ENCODE measurements around the gene CFAP97D1.

The CFAP97D1 gene

DNA sequence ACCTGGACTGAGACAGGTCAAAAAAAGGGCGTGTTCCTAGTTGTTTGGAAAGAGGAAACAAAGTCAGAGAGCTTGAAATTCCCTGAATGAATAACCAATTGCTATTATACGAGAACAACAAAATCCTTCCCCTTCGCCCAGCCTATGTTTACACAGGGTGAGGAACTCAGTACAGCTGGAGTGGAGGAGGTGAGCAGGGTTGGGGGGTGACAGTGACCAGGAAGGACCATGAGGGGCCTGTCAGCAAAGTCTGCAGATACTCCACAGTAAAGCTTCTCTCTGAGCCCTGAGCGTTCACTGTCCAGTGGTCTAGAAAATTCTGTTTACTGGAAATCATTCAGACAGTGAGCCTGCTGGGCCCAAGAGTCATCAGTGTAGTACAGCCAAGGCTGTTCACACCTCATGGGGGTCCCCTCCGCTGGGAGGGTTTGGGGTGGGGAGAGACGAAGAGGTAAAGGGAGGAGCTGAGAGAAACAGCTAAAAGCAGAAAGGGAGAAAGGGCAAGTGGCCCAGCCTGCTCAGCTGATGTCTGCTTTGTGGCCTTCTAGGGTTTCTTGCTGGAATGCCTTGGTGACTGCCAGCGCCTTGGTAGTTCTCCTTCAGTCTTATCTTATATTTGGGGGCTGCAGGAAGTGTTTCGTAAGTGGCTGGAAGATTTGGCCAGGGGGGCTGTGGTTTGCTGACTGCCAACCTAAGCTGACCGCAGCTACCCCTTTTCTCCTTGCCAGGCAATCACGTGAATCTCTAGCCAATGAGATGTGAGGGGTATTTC lies 7.2 kb upstream of the CFAP97D1 start:
- TF ChIP-seq SUZ12 (IDR thresholded peaks at IDR 0.05) (no peak), ZNF384 (IDR thresholded peaks at IDR 0.05) (no peak)
- ChIA-PET CTCF (interaction anchor here (1.1 kb wide), 1 partner anchor 79 kb away, joined by 3 read pairs; no protein-coding TSS in a partner anchor), POLR2A (interaction anchor here (1.0 kb wide), 1 partner anchor 75 kb away, joined by 3 read pairs; no protein-coding TSS in a partner anchor)
- no peak for DNase-seq (ENCODE audit: extremely low spot score)

- POLR2A ChIA-PET, result no interaction called here
These were observed 5.7 kb upstream of the CFAP97D1 start for GRCh38 chr17:43774304-43775250.

DNA sequence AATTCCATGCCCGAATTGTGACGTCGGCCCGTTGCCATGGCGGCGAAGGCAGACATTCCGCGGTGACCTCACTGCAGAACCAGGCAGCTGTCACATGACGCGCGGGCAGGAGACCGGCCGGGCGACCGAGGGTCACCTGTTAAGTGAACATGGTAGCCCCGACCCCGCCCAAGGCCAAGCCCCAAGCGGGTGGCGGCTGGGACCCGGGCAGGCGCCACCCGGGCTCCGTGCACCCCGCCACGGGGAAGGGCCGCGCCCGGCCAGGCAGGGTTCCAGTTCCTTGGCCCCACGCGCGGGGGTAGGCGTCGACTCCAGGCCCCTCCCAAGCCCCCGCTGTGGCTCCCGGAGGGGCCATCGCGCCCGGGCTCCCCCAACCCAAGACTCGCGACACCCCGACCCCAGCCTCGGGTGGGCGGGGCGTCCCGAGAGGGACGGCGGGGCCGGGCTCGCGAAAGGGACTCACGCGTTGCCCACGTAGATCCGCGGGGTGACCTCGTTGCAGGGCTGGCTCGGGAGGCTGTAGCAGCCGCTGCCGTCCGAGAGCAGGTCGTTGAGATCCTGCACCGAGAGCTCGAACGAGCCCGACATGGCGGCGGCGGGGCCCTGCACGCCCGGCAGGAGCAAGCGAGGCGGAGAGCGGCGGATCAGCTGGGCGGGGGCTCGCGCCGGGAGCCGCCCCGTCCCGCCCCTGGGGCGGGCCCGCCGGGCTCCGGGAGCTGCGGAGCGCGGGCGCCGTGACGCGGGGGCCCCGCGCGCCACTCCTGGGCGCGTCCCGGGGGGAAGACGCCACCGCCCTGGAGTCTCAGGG lies 1.7 kb upstream of the CFAP97D1 start, which contains the start of gene DUSP3:
DUSP3 (minus strand) TSS at position 641 of the 808 bp plus-strand sequence; CDS start at position 588, 53 bp downstream.
- DNase-seq (ENCODE audit: extremely low spot score), result peak; percentile 89
- 0 out of 2 replicates have a peak, but pooled peaks have one; percentile 28 for TF ChIP-seq ARNT (IDR thresholded peaks at IDR 0.05)
- no peak for TF ChIP-seq SUZ12 (IDR thresholded peaks at IDR 0.05)
- TF ChIP-seq NFRKB (IDR thresholded peaks at IDR 0.05), result no peak
- no peak for TF ChIP-seq CTBP1 (IDR thresholded peaks at IDR 0.05; ENCODE audit: borderline replicate concordance)
- no peak for TF ChIP-seq ZNF384 (IDR thresholded peaks at IDR 0.05)
- no peak for TF ChIP-seq FOXK2 (IDR thresholded peaks at IDR 0.05)
- TF ChIP-seq LEF1 (IDR thresholded peaks at IDR 0.05; ENCODE audit: borderline replicate concordance), result peak; percentile 32; the same call in 1 of the 2 replicates
- TF ChIP-seq BHLHE40 (IDR thresholded peaks at IDR 0.05; ENCODE audit: borderline replicate concordance), result no peak
- no peak for TF ChIP-seq HDGF (IDR thresholded peaks at IDR 0.05; ENCODE audit: borderline replicate concordance)
- TF ChIP-seq L3MBTL2 (conservative IDR thresholded peaks at IDR 0.05), result peak; percentile 58
- no peak for TF ChIP-seq FOXA1 (IDR thresholded peaks at IDR 0.05)
- peak; percentile 77 for TF ChIP-seq PKNOX1 (IDR thresholded peaks at IDR 0.05)
- no peak for TF ChIP-seq TARDBP (IDR thresholded peaks at IDR 0.05)
- TF ChIP-seq FOXM1 (IDR thresholded peaks at IDR 0.05; ENCODE audit: borderline replicate concordance), result peak; percentile 77; the same call in 1 of the 2 replicates
- no peak for TF ChIP-seq SP1 (IDR thresholded peaks at IDR 0.05)
- 0 out of 2 replicates have a peak, but pooled peaks have one; percentile 26 for TF ChIP-seq ELF4 (IDR thresholded peaks at IDR 0.05)
- CTCF ChIA-PET, result interaction anchor here (0.6 to 0.8 kb wide), 2 partner anchors 83 to 100 kb away, joined by 3 to 5 read pairs; no protein-coding TSS in a partner anchor
- POLR2A ChIA-PET, result interaction anchor here (0.7 to 1.6 kb wide), 11 partner anchors 11 to 359 kb away, joined by 3 to 7 read pairs (median 4); no protein-coding TSS in a partner anchor

More at GRCh38 chr17:43774304-43775250, 5.7 kb upstream of the CFAP97D1 start:
- CTCF ChIA-PET, result interaction anchor here (0.7 to 0.9 kb wide), 2 partner anchors 8 to 80 kb away, joined by 3 to 8 read pairs; no protein-coding TSS in a partner anchor
- TF ChIP-seq ELF4 (IDR thresholded peaks at IDR 0.05), result no peak
- no peak for TF ChIP-seq SP1 (IDR thresholded peaks at IDR 0.05)
- TF ChIP-seq ARNT (IDR thresholded peaks at IDR 0.05), result no peak
- no peak for TF ChIP-seq TARDBP (IDR thresholded peaks at IDR 0.05)
- no peak for TF ChIP-seq FOXA1 (IDR thresholded peaks at IDR 0.05)
- TF ChIP-seq L3MBTL2 (conservative IDR thresholded peaks at IDR 0.05), result no peak
- DNase-seq (ENCODE audit: extremely low spot score), result no peak

DNA sequence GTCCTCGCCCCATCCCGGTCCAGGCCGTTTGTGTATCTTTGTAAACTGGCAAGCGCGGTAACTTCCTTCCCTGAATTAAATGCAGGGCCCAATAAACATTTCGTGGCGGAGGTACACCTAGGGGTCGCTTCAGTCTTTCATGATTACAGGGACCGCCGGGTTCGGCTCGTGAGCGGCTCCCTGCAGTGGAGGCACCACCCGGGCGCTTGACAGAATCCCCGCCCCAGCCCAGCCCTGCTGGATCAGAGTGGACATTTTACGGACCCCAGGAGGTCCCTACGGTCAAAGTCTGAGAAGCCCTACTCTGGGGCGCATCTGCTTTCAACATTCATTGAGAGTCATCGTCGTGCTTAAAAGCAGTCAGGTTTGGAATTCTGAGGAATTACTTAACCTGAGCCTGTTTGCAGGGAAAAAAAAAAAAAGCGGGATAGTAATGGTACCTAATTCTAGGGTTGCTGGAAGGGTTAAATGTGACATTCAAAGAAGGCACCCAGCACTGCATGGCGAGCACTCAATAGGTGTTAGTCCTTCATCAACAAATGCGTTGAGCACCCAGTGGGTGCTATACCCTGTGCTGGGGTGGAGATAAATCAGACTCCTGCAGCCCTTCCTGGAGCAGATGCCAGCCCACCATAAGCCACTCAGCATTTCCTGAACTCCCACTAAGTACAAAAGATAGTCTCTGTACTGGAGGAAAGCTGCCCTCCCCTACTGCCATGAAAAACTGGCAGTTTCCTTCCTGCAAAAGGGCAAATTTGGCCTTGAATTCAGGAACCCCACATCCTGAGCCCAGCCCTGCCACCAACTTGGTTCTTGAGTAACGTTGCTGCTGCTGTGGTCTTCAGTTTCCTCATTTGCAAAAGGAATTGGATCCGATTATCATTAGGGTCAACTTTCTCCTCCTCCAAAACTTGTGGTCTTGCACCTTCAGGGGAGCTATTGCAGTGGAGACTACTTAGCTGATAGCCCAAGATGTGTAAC lies 800 bp upstream of the CFAP97D1 start:
- DNase-seq (ENCODE audit: extremely low spot score), result peak; percentile 57
- no peak for TF ChIP-seq ELF4 (IDR thresholded peaks at IDR 0.05)
- ChIA-PET POLR2A (interaction anchor here (0.7 to 1.6 kb wide), 13 partner anchors 8 to 358 kb away, joined by 3 to 7 read pairs (median 4); no protein-coding TSS in a partner anchor), CTCF (interaction anchor here (0.6 kb wide), 1 partner anchor 99 kb away, joined by 5 read pairs; no protein-coding TSS in a partner anchor)

- POLR2A ChIA-PET, result no interaction called here
- CTCF ChIA-PET, result interaction anchor here (0.7 kb wide), 1 partner anchor 1037 kb away, joined by 3 read pairs; no protein-coding TSS in a partner anchor
- TF ChIP-seq BHLHE40 (IDR thresholded peaks at IDR 0.05; ENCODE audit: borderline replicate concordance) (no peak), ELF4 (IDR thresholded peaks at IDR 0.05) (no peak), ZNF384 (IDR thresholded peaks at IDR 0.05) (no peak), HDGF (IDR thresholded peaks at IDR 0.05; ENCODE audit: borderline replicate concordance) (no peak), SUZ12 (IDR thresholded peaks at IDR 0.05) (no peak), NFRKB (IDR thresholded peaks at IDR 0.05) (no peak), FOXK2 (IDR thresholded peaks at IDR 0.05) (no peak), CTBP1 (IDR thresholded peaks at IDR 0.05; ENCODE audit: borderline replicate concordance) (no peak), TARDBP (IDR thresholded peaks at IDR 0.05) (no peak), ARNT (IDR thresholded peaks at IDR 0.05) (no peak), SP1 (IDR thresholded peaks at IDR 0.05) (no peak), L3MBTL2 (conservative IDR thresholded peaks at IDR 0.05) (no peak), PKNOX1 (IDR thresholded peaks at IDR 0.05) (no peak; the same call in 1 of the 2 replicates), FOXM1 (IDR thresholded peaks at IDR 0.05; ENCODE audit: borderline replicate concordance) (no peak), LEF1 (IDR thresholded peaks at IDR 0.05; ENCODE audit: borderline replicate concordance) (no peak), FOXA1 (IDR thresholded peaks at IDR 0.05) (no peak)
- no peak for DNase-seq (ENCODE audit: extremely low spot score)
These were observed 2.9 kb downstream of the CFAP97D1 start for GRCh38 chr17:43782913-43783680.

All from HEK293T (cell line).